ENCODE results near the gene PAX2. TPM values are rescaled to one million over a fixed set of nuclear protein-coding genes. Genes with fewer than 3 reads are reported as not detected.

PAX2 gene
- total and polyA plus RNA-seq, 2 of the 8 experiments (the other 6 are each of a cell fraction or from before 2014, with no cell fraction given), result 0.02 TPM; not detected in 1

- no peak for TF ChIP-seq JUND (IDR thresholded peaks at IDR 0.05; ENCODE audit: low read length)
- no peak for TF ChIP-seq RNF2 (IDR thresholded peaks at IDR 0.05; ENCODE audit: borderline replicate concordance, low read depth, low read length, missing control alignments, poor library complexity, severe bottlenecking)
- no peak for TF ChIP-seq CTBP2 (IDR thresholded peaks at IDR 0.05; ENCODE audit: borderline replicate concordance, insufficient read depth, insufficient read length, low read length)
- no peak for TF ChIP-seq PHF8 (conservative IDR thresholded peaks at IDR 0.05; ENCODE audit: low read depth, low read length)
- TF ChIP-seq ZNF274 (IDR thresholded peaks at IDR 0.05; ENCODE audit: borderline replicate concordance, extremely low read depth, low read length), result no peak
- no peak for TF ChIP-seq CTCF (IDR thresholded peaks at IDR 0.05; ENCODE audit: control extremely low read depth in 1 of 3, insufficient read depth in 1 of 3, low read depth in 1 of 3, low read length in 3 of 3)
Measured at GRCh38 chr10:100811752-100812750, 66.7 kb downstream of the PAX2 start (continued).

Measured in H1 (cell line).